ENCODE data around the gene PNLIPRP3. TPM values are rescaled to one million over a fixed set of nuclear protein-coding genes. Genes with fewer than 3 reads are reported as not detected.

The PNLIPRP3 gene
- total and polyA plus RNA-seq, 12 donors: not detected

GRCh38 chr10:116408719-116409118 is 18.9 kb upstream of the PNLIPRP3 start:
- H3K9me3 ChIP-seq: no peaks in the 10 kb centered on the region
- WGBS, 2 donors: 36 to 45% methylated on average over 7 of the region's 7 CpGs
- intact Hi-C loops (cut with DNase I): no loop called here
- H3K4me3 ChIP-seq: no peak overlapping the region
- no peak for ATAC-seq
- H3K27me3 ChIP-seq: peaks cover 0 to 3% (median 0%) of the 10 kb centered on the region in 7 donors
- TF ChIP-seq, protein P1, sequence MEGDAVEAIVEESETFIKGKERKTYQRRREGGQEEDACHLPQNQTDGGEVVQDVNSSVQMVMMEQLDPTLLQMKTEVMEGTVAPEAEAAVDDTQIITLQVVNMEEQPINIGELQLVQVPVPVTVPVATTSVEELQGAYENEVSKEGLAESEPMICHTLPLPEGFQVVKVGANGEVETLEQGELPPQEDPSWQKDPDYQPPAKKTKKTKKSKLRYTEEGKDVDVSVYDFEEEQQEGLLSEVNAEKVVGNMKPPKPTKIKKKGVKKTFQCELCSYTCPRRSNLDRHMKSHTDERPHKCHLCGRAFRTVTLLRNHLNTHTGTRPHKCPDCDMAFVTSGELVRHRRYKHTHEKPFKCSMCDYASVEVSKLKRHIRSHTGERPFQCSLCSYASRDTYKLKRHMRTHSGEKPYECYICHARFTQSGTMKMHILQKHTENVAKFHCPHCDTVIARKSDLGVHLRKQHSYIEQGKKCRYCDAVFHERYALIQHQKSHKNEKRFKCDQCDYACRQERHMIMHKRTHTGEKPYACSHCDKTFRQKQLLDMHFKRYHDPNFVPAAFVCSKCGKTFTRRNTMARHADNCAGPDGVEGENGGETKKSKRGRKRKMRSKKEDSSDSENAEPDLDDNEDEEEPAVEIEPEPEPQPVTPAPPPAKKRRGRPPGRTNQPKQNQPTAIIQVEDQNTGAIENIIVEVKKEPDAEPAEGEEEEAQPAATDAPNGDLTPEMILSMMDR (IDR thresholded peaks at IDR 0.05): no peak
- H3K36me3 ChIP-seq: no peaks in the 10 kb centered on the region
- H3K4me1 ChIP-seq: no peaks in the 10 kb centered on the region
- no peak for DNase-seq
- no peak overlapping the region for H3K27ac ChIP-seq

GRCh38 chr10:116410351-116410750 is 17.3 kb upstream of the PNLIPRP3 start:
- WGBS, 2 donors: 82% methylated on average over 5 of the region's 5 CpGs
- Histone ChIP-seq H3K9me3 (no peaks in the 10 kb centered on the region), H3K27me3 (peaks cover 0 to 3% (median 0%) of the 10 kb centered on the region in 7 donors), H3K27ac (no peak overlapping the region), H3K4me3 (no peak overlapping the region), H3K4me1 (no peaks in the 10 kb centered on the region), H3K36me3 (no peaks in the 10 kb centered on the region)
- no peak for ATAC-seq
- intact Hi-C loops (cut with DNase I): no loop called here
- no peak for DNase-seq
- TF ChIP-seq, protein P1 (IDR thresholded peaks at IDR 0.05): no peak

GRCh38 chr10:116417821-116418220 is 9.8 kb upstream of the PNLIPRP3 start:
- DNase-seq: no peak
- Histone ChIP-seq H3K4me3 (no peak overlapping the region), H3K27me3 (peaks cover 0 to 2% (median 0%) of the 10 kb centered on the region in 7 donors), H3K9me3 (no peaks in the 10 kb centered on the region), H3K27ac (no peak overlapping the region), H3K4me1 (no peaks in the 10 kb centered on the region), H3K36me3 (no peaks in the 10 kb centered on the region)
- TF ChIP-seq, protein P1 (IDR thresholded peaks at IDR 0.05): no peak
- 54 to 56% methylated on average over 2 of the region's 2 CpGs for WGBS, 2 donors
- no peak for ATAC-seq
- intact Hi-C loops (cut with DNase I): no loop called here

GRCh38 chr10:116418389-116418788 is 9.3 kb upstream of the PNLIPRP3 start:
- no peaks in the 10 kb centered on the region for H3K36me3 ChIP-seq
- ATAC-seq: no peak

More at GRCh38 chr10:116418389-116418788, 9.3 kb upstream of the PNLIPRP3 start:
- no peaks in the 10 kb centered on the region for H3K9me3 ChIP-seq
- WGBS, 2 donors: 50 to 56% methylated on average over 1 of the region's 1 CpG
- H3K27me3 ChIP-seq: no peaks in the 10 kb centered on the region
- no peak for DNase-seq
- no peak overlapping the region for H3K27ac ChIP-seq
- no peak overlapping the region for H3K4me3 ChIP-seq
- no peaks in the 10 kb centered on the region for H3K4me1 ChIP-seq
- TF ChIP-seq, protein P1 (IDR thresholded peaks at IDR 0.05): no peak
- intact Hi-C loops (cut with DNase I): no loop called here

Measured in heart right ventricle (tissue), 16 donors.